Heart left ventricle (tissue), 16 donors: Measurements from ENCODE around the gene AP1G1. TPM values are rescaled to one million over a fixed set of nuclear protein-coding genes. Genes with fewer than 3 reads are reported as not detected.
A peak's percentile ranks its signal among the peaks of the same experiment; 100 is the strongest.
"Not testable (repeated sequence)": the region's sequence is repeated elsewhere in the genome, so short reads cannot be mapped to it uniquely, and the experiment has no call there.

ENCODE experiments used
- ATAC-seq, 4 donors: fragments of 200-7000 bp; cut with Tn5 transposase; one replicate each; pipeline ENCODE4 v1.9.1; 2020 to 2022; ENCODE audit warnings: moderate library complexity in 4 of 4, mild to moderate bottlenecking in 3 of 4, moderate number of reproducible peaks in 1 of 4
- DNase-seq, 5 donors: peaks; one replicate each; pipeline ENCODE4 v3.0.0-alpha.2; 2020
- H3K27ac ChIP-seq, 12 donors: fragments of 200-600 bp; sonication (generic) in 4 of 12; one replicate each; pipeline versions ENCODE4 v1.5.0 to v1.8.0; 2016 to 2022; ENCODE audit warnings: mild to moderate bottlenecking in 2 of 12
- H3K27me3 ChIP-seq, 9 donors: fragments of 200-600 bp; sonication (generic) in 2 of 9; one replicate each; pipeline versions ENCODE4 v1.5.1 to v1.8.0; 2016 to 2022; ENCODE audit warnings: mild to moderate bottlenecking in 3 of 9
- H3K36me3 ChIP-seq, 9 donors: fragments of 200-600 bp; sonication (generic) in 2 of 9; one replicate each; pipeline versions ENCODE4 v1.5.0 to v1.8.0; 2018 to 2022; ENCODE audit warnings: mild to moderate bottlenecking in 2 of 9
- H3K4me1 ChIP-seq, 12 donors: fragments of 200-600 bp; sonication (generic) in 4 of 12; one replicate each; pipeline versions ENCODE4 v1.5.0 to v1.8.0; 2016 to 2022; ENCODE audit warnings: mild to moderate bottlenecking in 3 of 12
- H3K4me3 ChIP-seq, 12 donors: fragments of 200-600 bp; sonication (generic) in 4 of 12; one replicate each; pipeline versions ENCODE4 v1.5.0 to v1.8.0; 2017 to 2022; ENCODE audit warnings: mild to moderate bottlenecking in 9 of 12, moderate library complexity in 4 of 12
- H3K9me3 ChIP-seq, 12 donors: fragments of 200-600 bp; sonication (generic) in 4 of 12; one replicate each; pipeline versions ENCODE4 v1.5.0 to v1.8.0; 2016 to 2022; ENCODE audit warnings: mild to moderate bottlenecking in 1 of 12
- CTCF ChIP-seq, 12 donors: fragments of 200-600 bp; sonication (generic) in 4 of 12; IDR thresholded peaks; one replicate each; pipeline versions ENCODE4 v1.5.0 to v1.8.0; 2018 to 2022; ENCODE audit warnings: antibody characterized with exemption in 12 of 12, mild to moderate bottlenecking in 5 of 12
- POLR2A ChIP-seq, 2 donors: fragments of 450-650 bp; IDR thresholded peaks; one replicate each; pipeline ENCODE4 v1.6.1; 2017; ENCODE audit warnings: antibody characterized with exemption in 2 of 2, mild to moderate bottlenecking in 2 of 2, moderate library complexity in 2 of 2
- WGBS, 4 donors: extraction: QIAGEN DNeasy Blood & Tissue Kit in 2 of 4; methylation state at CpG; one replicate each; pipeline versions ENCODE4 v1.1.5 to v1.1.7; 2013 to 2018; 5-methylcytosine and 5-hydroxymethylcytosine counted together
- intact Hi-C, 10 donors: fragments of 100-400 bp; cut with DNase I; formaldehyde crosslinking; loops; one replicate each; pipeline versions ENCODE4 v1.11.1 to v1.14.2; 2022
- polyA plus RNA-seq, 2 donors: library from polyadenylated mRNA; stranded (reverse); fragments of 200-250 nt; gene quantifications; one replicate each; pipeline ENCODE4 v1.2.3, GENCODE V29; 2013
- total RNA-seq, 9 donors: library from RNA; depleted of rRNA in 2 of 9; stranded (reverse); fragments of >200 nt in 2 of 9; fragmentation: NEBNext Ultra II Directional in 3 of 9; extraction: Animal tissue kit (Norgen Biotek cat#: 25700) in 3 of 9; gene quantifications; one replicate each; pipeline versions ENCODE4 v1.1.0 to v1.2.4, GENCODE V29; 2016 to 2023
- donor health status: ischemic (EF 13 %, LVEDD 7.1; RV severe dilation, severe dysfunction).
- donor health status: healthy with polysubstance abuse.
- donor health status: DM: no; HTN: yes; CAD: no.
- donor health status: DM: no; HTN: no; CAD: no.
- donor health status: ischemic (EF 25% LVEDD 6.9; RV normal size, moderate dysfunction).
- donor health status: ischemic (EF 25% LVEDD 5.7; RV mildly dilated, moderate dysfunction).
- donor health status: healthy.
- donor health status: DM: yes; HTN: yes; CAD: no.
- donor health status: ischemic (EF 35%, LVEDD 5.7; RV mildly dilated, moderate dysfunction).
- donor health status: nonischemic (EF 11% LVEDD 7.7; RV severe dilation, severe dysfunction).
- donor health status: DM: yes; HTN: yes; CAD: no.
- donor health status: PGD.
- donor health status: ischemic (EF 29% LVEDD 5.4; RV normal size, mild dysfunction).
- donor health status: nonischemic (EF 23%, LVEDD 6.1; RV moderate dilation, normal function).

Gene AP1G1
- total and polyA plus RNA-seq, 11 donors: 10.5 to 60.5 (median 36.4) TPM

DNA sequence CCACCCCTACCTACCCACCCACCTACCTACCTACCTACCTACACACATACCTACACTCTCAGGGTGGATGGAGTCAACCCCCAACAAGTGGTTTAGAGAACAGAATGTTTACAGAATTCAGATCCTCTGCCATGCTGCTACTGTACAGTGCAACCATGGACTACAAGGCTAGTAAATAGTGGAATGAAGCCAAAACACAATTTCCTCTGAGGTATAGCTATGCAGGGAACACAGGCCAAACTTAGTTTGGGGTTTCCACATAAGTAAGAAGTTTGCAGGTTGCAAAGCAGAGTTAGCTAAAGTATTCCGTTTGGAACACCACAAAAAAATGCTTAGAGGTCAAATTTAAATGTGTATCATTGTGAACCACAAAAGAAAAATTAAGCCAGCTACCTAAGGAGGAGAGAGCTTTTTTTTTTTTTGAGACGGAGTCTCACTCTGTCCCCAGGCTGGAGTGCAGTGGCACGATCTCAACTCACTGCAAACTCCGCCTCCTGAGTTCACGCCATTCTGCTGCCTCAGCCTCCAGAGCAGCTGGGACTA lies 2.7 kb upstream of the AP1G1 start:
- no peaks in the 10 kb centered on the region for H3K9me3 ChIP-seq
- DNase-seq (no peak), ATAC-seq (no peak)
- no peaks in the 10 kb centered on the region for H3K27me3 ChIP-seq
- no peak overlapping the region for H3K27ac ChIP-seq
- WGBS, 4 donors: 79 to 91% (median 89%) methylated on average over 5 of the region's 5 CpGs
- no peak overlapping the region for H3K4me3 ChIP-seq
- H3K4me1 ChIP-seq: peaks cover 2 to 23% (median 16%) of the 10 kb centered on the region in 12 donors
- TF ChIP-seq CTCF (IDR thresholded peaks at IDR 0.05): no peak
- no peak for TF ChIP-seq POLR2A (IDR thresholded peaks at IDR 0.05)
- H3K36me3 ChIP-seq: peaks cover 0 to 8% (median 5%) of the 10 kb centered on the region in 9 donors
- intact Hi-C loops: loop anchor here in 2 of 10 donors (5.0 kb wide), 1 partner anchor 36 kb away; the partner anchor contains the start of gene ATXN1L (in 2 of the 2)

DNA sequence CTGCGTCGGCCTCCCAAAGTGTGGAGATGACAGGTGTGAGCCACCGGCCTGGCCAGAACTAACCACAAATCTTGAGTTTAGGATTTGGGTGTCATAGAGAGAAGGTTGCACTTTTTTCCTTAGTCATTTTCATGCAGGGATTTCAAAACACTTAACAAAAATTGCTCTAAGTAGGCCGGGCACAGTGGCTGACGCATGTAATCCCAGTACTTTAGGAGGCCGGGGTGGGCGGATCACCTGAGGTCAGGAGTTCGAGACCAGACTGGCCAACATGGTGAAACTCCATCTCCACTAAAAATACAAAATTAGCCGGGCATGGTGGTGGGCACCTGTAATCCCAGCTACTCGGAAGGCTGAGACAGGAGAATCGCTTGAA lies 1.5 kb upstream of the AP1G1 start:
- DNase-seq, H3K27me3 ChIP-seq, H3K9me3 ChIP-seq, H3K4me3 ChIP-seq, ATAC-seq: not testable (repeated sequence)
- H3K27ac ChIP-seq: peak overlapping the region in 1 of 12 donors; percentile 99
- 92 to 95% (median 93%) methylated on average over 11 of the region's 11 CpGs for WGBS, 4 donors
- intact Hi-C loops: loop anchor here in 2 of 10 donors (5.0 kb wide), 1 partner anchor 37 kb away; the partner anchor contains the start of gene ATXN1L (in 2 of the 2)
- H3K36me3 ChIP-seq: peaks cover 0 to 15% (median 8%) of the 10 kb centered on the region in 9 donors
- H3K4me1 ChIP-seq: peaks cover 4 to 34% (median 27%) of the 10 kb centered on the region in 12 donors

DNA sequence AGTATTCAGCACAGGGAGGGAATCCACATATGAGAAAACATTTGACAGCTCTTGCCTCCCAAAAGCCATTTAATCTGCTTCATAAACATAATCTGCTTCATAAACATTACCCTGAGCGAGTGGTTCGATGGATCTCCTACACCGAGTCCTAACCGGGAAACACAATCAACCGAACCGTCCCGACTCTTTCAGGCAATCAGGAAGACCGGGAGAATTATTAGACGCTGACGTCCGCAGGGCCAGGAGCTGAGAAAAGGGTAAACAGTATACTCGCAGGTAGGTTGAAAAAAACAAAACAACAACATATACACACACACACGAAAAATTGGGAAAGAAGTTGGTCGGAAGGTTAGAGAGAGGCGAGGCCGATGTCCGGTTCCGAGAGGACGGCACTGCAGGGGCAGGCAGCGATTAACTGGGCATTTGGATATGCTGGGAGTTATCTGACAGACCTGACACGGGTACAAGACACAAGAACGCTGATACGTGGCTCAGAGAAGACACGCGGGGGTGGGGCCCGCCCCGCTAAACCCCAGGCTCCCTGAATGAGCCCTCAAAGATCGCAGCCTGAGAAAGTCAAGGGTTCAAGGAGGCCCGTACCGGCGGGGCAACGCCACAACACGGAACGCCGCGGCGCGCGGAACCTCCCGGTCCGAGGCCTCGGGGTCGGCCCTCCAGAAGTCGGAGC lies 585 bp downstream of the AP1G1 start:
- no peaks in the 10 kb centered on the region for H3K27me3 ChIP-seq
- peaks cover 4 to 40% (median 33%) of the 10 kb centered on the region in 12 donors for H3K4me1 ChIP-seq
- WGBS, 4 donors: 0% methylated on average over 44 of the region's 44 CpGs
- DNase-seq: peak in 2 of 5 donors; percentile 31 to 38
- H3K9me3 ChIP-seq: no peaks in the 10 kb centered on the region
- H3K27ac ChIP-seq: peak overlapping the region; percentile 91 to 100 (median 97)
- peak overlapping the region; percentile 75 to 100 (median 88) for H3K4me3 ChIP-seq
- ATAC-seq: peak; percentile 11 to 48 (median 31)
- intact Hi-C loops: loop anchor here in 6 of 10 donors (1.0 to 10.0 kb wide), 5 partner anchors 37 to 89 kb away; partner anchors contain the start of genes ATXN1L (in 4 of the 6), IST1 (in 4 of the 6) and ZNF821 (in 1 of the 6)
- H3K36me3 ChIP-seq: peaks cover 0 to 27% (median 18%) of the 10 kb centered on the region in 9 donors
- TF ChIP-seq POLR2A (IDR thresholded peaks at IDR 0.05): no peak
- no peak for TF ChIP-seq CTCF (IDR thresholded peaks at IDR 0.05)

DNA sequence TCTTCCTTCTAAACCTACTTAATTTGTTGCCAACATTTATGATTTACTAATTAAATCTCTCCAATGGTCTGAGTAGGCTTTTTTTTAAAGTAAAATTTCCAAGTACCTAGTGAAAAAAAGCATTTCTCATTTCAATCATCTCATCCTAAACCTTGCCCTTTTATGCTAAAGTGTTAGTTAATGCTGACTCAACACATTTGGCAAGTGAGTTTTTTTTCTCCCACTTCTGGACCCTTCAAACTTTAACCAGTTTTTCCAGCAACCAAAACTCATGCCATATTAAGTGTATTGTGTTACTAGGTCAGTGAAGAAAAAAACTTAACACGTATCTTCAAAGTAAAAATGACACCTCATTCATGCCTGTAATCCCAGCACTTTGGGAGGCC lies 5.3 kb downstream of the AP1G1 start:
- Histone ChIP-seq H3K27ac (no peak overlapping the region), H3K4me1 (peaks cover 4 to 37% (median 27%) of the 10 kb centered on the region in 12 donors), H3K9me3 (no peaks in the 10 kb centered on the region), H3K36me3 (peaks cover 0 to 68% (median 55%) of the 10 kb centered on the region in 9 donors), H3K4me3 (no peak overlapping the region), H3K27me3 (no peaks in the 10 kb centered on the region)
- intact Hi-C loops: loop anchor here in 3 of 10 donors (10.0 kb wide), 2 partner anchors 82 to 92 kb away; partner anchors contain the start of genes IST1 (in 2 of the 3) and ZNF821 (in 1 of the 3)
- DNase-seq (no peak), ATAC-seq (no peak)
- no peak for TF ChIP-seq CTCF (IDR thresholded peaks at IDR 0.05)
- TF ChIP-seq POLR2A (IDR thresholded peaks at IDR 0.05): no peak
- WGBS, 4 donors: 84 to 98% (median 94%) methylated on average over 1 of the region's 1 CpG
